Heart left ventricle (tissue), 13 donors: ENCODE data around the gene PCSK2.

Experiments
- POLR2A ChIP-seq, 2 donors: fragments of 450-650 bp; IDR thresholded peaks; one replicate each; pipeline ENCODE4 v1.6.1; 2017; ENCODE audit warnings: antibody characterized with exemption in 2 of 2, mild to moderate bottlenecking in 2 of 2, moderate library complexity in 2 of 2
- TF ChIP-seq, protein P1 (sequence below), 12 donors: fragments of 200-600 bp; sonication (generic) in 4 of 12; IDR thresholded peaks; one replicate each; pipeline versions ENCODE4 v1.5.0 to v1.8.0; 2018 to 2022; ENCODE audit warnings: antibody characterized with exemption in 12 of 12, mild to moderate bottlenecking in 5 of 12
- donor health status: ischemic (EF 13 %, LVEDD 7.1; RV severe dilation, severe dysfunction).
- donor health status: DM: no; HTN: yes; CAD: no.
- donor health status: DM: no; HTN: no; CAD: no.
- donor health status: ischemic (EF 25% LVEDD 6.9; RV normal size, moderate dysfunction).
- donor health status: ischemic (EF 25% LVEDD 5.7; RV mildly dilated, moderate dysfunction).
- donor health status: ischemic (EF 35%, LVEDD 5.7; RV mildly dilated, moderate dysfunction).
- donor health status: nonischemic (EF 11% LVEDD 7.7; RV severe dilation, severe dysfunction).
- donor health status: DM: yes; HTN: yes; CAD: no.
- donor health status: PGD.
- donor health status: ischemic (EF 29% LVEDD 5.4; RV normal size, mild dysfunction).
- donor health status: nonischemic (EF 23%, LVEDD 6.1; RV moderate dilation, normal function).

GRCh38 chr20:17395729-17396128 is 168.9 kb downstream of the PCSK2 start:
- TF ChIP-seq, protein P1, sequence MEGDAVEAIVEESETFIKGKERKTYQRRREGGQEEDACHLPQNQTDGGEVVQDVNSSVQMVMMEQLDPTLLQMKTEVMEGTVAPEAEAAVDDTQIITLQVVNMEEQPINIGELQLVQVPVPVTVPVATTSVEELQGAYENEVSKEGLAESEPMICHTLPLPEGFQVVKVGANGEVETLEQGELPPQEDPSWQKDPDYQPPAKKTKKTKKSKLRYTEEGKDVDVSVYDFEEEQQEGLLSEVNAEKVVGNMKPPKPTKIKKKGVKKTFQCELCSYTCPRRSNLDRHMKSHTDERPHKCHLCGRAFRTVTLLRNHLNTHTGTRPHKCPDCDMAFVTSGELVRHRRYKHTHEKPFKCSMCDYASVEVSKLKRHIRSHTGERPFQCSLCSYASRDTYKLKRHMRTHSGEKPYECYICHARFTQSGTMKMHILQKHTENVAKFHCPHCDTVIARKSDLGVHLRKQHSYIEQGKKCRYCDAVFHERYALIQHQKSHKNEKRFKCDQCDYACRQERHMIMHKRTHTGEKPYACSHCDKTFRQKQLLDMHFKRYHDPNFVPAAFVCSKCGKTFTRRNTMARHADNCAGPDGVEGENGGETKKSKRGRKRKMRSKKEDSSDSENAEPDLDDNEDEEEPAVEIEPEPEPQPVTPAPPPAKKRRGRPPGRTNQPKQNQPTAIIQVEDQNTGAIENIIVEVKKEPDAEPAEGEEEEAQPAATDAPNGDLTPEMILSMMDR (IDR thresholded peaks at IDR 0.05): no peak
- no peak for TF ChIP-seq POLR2A (IDR thresholded peaks at IDR 0.05)
